Measurements from ENCODE around the gene ZSCAN31.
A peak's percentile ranks its signal among the peaks of the same experiment; 100 is the strongest.

The ZSCAN31 gene

GRCh38 chr6:28337121-28337520, 1.2 kb upstream of the ZSCAN31 start:
- TF ChIP-seq FOXP2 (optimal IDR thresholded peaks at IDR 0.05; ENCODE audit: borderline replicate concordance, extremely low read depth, extremely low read length, insufficient read depth) (no peak), POLR2AphosphoS5 (IDR thresholded peaks at IDR 0.05; ENCODE audit: low read depth, low read length) (no peak), TAF1 (IDR thresholded peaks at IDR 0.05; ENCODE audit: borderline replicate concordance, insufficient read depth, low read length) (no peak), SIN3A (IDR thresholded peaks at IDR 0.05; ENCODE audit: borderline replicate concordance, insufficient read depth, low read length) (no peak)
- TF ChIP-seq, protein P1, sequence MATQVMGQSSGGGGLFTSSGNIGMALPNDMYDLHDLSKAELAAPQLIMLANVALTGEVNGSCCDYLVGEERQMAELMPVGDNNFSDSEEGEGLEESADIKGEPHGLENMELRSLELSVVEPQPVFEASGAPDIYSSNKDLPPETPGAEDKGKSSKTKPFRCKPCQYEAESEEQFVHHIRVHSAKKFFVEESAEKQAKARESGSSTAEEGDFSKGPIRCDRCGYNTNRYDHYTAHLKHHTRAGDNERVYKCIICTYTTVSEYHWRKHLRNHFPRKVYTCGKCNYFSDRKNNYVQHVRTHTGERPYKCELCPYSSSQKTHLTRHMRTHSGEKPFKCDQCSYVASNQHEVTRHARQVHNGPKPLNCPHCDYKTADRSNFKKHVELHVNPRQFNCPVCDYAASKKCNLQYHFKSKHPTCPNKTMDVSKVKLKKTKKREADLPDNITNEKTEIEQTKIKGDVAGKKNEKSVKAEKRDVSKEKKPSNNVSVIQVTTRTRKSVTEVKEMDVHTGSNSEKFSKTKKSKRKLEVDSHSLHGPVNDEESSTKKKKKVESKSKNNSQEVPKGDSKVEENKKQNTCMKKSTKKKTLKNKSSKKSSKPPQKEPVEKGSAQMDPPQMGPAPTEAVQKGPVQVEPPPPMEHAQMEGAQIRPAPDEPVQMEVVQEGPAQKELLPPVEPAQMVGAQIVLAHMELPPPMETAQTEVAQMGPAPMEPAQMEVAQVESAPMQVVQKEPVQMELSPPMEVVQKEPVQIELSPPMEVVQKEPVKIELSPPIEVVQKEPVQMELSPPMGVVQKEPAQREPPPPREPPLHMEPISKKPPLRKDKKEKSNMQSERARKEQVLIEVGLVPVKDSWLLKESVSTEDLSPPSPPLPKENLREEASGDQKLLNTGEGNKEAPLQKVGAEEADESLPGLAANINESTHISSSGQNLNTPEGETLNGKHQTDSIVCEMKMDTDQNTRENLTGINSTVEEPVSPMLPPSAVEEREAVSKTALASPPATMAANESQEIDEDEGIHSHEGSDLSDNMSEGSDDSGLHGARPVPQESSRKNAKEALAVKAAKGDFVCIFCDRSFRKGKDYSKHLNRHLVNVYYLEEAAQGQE (IDR thresholded peaks at IDR 0.05; ENCODE audit: insufficient read depth in 1 of 2, low read depth in 2 of 2, low read length in 2 of 2), result no peak

DNA sequence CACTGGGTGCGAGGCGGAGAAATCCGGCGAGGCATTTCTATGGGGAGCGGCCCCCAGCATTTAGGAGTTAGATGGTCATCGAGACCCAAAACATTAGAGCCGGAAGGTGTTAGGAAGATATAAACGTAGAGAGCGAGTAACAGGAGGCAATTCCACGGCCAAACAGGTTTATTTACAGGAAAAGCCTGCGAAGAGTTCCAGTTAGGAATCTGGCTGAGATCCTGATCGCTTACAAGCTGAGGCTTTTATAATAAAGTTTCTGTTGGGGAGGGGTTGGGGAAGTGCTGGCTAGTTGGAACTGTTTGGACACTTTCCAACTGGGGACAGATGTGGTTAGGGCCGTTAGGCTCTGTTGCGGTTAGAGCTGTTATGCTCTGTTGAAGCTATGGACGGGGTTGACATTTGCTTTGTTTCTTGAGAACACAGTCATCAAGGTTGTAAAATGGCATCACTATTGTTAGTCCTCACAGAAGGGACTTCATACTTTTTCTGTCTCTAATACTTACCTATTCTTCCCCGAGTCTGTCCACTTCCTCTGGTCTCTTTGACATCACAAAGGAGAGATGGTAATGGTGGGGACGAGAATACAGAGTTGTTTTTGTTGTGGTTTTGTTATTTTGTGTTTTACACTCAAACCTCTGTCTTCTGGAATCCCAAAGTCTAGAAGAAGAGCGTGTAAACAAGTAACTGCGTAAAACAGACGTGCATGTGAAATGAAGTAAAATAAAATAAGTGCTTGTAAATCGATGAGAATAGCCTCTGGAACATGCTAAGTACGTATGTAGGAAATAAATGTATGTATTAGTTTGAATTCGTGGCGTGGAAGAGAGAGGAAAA, 554 bp upstream of the ZSCAN31 start:
- TF ChIP-seq, protein P1 (IDR thresholded peaks at IDR 0.05; ENCODE audit: insufficient read depth in 1 of 2, low read depth in 2 of 2, low read length in 2 of 2), result no peak
- 0 out of 2 replicates have a peak, but pooled peaks have one; percentile 11 for TF ChIP-seq SIN3A (IDR thresholded peaks at IDR 0.05; ENCODE audit: borderline replicate concordance, insufficient read depth, low read length)

DNA sequence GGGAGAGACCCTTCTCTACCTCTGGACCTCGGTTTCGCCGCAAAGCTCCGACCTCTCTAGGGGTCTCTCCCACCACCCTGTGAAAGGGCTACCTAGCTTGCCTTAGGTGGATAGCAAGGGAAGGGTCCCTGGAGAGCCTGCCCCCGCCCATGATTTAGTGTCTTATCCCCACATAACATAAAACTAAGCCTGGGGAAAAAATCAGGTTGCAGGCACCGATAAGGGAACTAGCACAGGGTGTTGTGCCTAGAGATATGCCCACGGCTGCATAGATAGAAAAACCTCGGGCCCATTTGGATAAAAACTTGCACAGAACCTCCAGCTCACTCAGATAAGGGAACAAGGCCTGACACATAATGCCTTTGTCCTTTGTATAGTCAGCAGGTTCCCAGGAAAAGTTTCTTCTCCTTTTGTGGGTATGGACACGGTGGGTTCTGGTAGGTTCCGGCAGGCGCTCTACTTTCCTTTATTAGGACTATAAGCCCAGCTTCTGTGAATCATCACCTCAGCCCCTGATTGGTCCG, 846 bp downstream of the ZSCAN31 start:
- TF ChIP-seq POLR2AphosphoS5 (IDR thresholded peaks at IDR 0.05; ENCODE audit: low read depth, low read length) (no peak), FOXP2 (optimal IDR thresholded peaks at IDR 0.05; ENCODE audit: borderline replicate concordance, extremely low read depth, extremely low read length, insufficient read depth) (no peak), TAF1 (IDR thresholded peaks at IDR 0.05; ENCODE audit: borderline replicate concordance, insufficient read depth, low read length) (no peak), SIN3A (IDR thresholded peaks at IDR 0.05; ENCODE audit: borderline replicate concordance, insufficient read depth, low read length) (no peak)
- TF ChIP-seq, protein P1 (IDR thresholded peaks at IDR 0.05; ENCODE audit: insufficient read depth in 1 of 2, low read depth in 2 of 2, low read length in 2 of 2), result no peak

GRCh38 chr6:28334286-28335039, 1.5 kb downstream of the ZSCAN31 start:
- no peak for TF ChIP-seq POLR2AphosphoS5 (IDR thresholded peaks at IDR 0.05; ENCODE audit: low read depth, low read length)
- TF ChIP-seq SIN3A (IDR thresholded peaks at IDR 0.05; ENCODE audit: borderline replicate concordance, insufficient read depth, low read length), result no peak
- no peak for TF ChIP-seq TAF1 (IDR thresholded peaks at IDR 0.05; ENCODE audit: borderline replicate concordance, insufficient read depth, low read length)
- TF ChIP-seq, protein P1 (IDR thresholded peaks at IDR 0.05; ENCODE audit: insufficient read depth in 1 of 2, low read depth in 2 of 2, low read length in 2 of 2), result no peak
- no peak for TF ChIP-seq FOXP2 (optimal IDR thresholded peaks at IDR 0.05; ENCODE audit: borderline replicate concordance, extremely low read depth, extremely low read length, insufficient read depth)

Measured in PFSK-1 (cell line).